GM21515 (cell line): ENCODE results near the gene HCAR2.
"Not testable (repeated sequence)": the region's sequence is repeated elsewhere in the genome, so short reads cannot be mapped to it uniquely, and the experiment has no call there.

Experiments
- ATAC-seq: cut with Tn5 transposase; IDR thresholded peaks from one replicate; pipeline ENCODE4 v1.9.1; 2021; ENCODE audit not compliant: unreplicated experiment

Gene HCAR2

DNA sequence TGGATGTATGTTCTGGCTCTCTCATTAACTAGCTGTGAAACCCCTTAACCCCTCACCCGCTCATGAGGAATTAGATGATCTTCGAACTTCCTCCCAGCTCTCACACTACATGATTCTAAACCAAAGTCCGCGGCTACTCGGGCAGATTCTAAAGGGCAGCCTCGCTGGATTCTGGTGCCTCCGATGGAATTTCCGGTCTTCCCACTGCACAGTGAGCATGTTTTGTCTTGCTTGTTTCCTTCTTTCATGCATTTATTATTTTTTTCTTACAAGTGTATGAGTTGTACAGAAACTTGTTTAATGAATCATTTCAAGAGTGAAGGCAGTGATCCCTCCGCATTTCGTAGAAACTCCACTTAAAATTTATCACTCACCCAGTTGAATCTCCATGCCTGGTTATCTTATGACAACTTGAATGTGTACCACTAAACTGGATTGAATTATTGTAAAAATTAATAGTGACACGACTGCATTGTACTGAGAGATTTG, 17.9 kb upstream of the HCAR2 start:
- ATAC-seq = no peak

DNA sequence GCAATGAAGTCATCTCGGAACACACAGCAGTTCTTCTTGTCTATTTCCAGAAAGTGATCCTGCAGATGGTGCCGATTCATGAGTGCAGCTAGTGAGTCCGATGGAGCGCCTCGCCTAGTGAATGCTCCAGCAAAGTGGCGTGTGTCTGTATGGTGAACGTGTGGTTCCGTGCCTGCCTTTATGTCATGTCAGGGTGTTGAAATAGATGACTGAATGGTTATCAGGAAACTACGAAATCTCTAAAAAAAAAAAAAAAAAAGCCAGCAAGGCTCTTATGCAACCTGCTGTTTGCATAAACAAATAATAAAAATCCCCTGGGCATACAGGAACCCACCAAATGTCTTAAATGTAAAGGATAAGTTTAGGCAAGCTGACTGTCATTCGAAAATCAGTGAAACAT, 13.5 kb upstream of the HCAR2 start, which contains the start of gene HCAR3:
Gene HCAR3 (minus strand): TSS at position 154 of the 400 bp plus-strand sequence. CDS start 74 bp downstream, at position 80.
- ATAC-seq = not testable (repeated sequence)

DNA sequence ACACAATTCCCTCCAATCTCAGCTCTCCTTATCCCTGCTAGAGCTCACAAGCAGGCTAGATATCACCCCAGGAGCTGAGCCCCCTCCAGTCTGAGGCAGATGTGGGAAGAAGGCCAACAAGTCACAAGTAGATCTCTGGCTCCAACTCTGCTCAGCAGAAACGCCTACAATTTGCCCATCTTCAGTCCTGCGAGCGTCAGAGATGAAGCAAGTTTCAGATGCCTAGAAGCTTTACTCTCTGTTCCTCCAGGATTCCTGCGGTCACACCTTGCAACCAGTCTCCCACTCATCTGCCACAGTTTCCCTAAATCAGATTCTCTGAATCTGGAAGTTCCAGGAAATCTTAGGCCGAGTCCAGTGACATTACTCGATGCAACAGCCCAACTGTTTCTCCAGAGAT, 12.1 kb upstream of the HCAR2 start:
- ATAC-seq = not testable (repeated sequence)

DNA sequence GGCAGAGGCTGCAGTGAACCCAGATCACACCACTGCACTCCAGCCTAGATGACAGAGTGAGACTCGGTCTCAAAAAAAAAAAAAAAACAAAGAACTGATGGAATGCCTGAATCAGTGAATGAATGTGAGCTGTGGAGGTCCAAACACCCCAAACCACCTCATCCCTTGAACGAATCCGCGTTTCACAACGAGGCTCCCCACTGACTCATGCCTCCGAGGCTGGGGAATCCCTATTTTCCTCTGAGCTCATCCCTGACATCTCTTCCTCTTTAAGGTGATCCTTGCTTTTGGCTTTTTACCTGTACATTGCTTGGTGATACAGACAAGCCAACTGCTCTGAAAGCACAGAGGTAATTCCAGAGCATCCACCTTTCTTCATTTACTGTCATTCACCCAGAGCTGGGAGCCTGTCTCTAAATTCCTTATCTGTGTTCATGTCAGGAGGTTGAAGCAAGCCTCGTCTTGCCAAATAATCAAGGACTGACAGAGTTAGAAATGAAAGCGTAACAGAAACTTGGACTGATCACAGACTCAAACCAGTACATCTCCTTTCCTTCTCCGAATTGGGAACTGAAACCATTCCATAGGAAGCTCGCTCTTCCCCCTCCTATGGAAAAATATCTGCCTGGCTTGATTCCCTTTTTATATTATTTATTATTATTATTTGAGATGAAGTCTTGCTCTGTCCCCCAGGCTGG, 10.5 kb upstream of the HCAR2 start:
- not testable (repeated sequence) for ATAC-seq

DNA sequence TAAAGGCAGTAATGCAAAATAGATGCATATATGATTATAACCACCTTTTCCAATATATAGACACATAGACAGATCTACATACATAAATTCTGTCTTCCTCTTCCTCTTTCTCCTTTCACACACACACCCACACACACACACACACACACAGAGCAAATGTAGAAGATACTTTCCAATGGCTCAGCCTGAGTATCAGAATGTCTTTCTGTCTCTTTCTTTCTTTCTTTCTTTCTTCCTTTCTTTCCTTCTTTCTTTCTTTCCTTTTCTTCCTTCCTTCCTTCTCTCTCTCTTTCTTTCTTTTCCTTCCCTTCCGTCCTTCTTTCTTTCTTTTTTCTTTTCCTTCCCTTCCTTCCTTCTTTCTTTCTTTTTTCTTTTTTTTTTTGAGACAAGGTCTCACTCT, 8.1 kb upstream of the HCAR2 start:
- ATAC-seq = not testable (repeated sequence)

DNA sequence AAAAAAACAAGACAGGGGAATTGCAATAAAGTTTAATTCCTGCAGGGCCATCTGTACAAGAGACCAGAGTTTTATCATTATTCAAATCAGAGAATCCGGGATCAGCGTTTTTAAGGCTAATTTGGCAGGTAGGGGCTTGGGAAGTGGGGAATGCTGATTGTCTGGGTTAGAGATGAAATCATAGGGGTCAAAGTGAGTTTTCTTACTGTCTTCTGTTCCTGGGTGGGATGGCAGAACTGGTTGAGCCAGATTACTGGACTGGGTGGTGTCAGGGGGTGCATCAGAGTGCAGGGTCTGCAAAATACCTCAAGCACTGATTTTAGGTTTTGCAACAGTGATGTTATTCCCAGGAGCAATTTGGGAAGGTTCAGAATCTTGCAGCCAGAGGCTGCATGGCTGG, 7.2 kb upstream of the HCAR2 start:
- not testable (repeated sequence) for ATAC-seq

DNA sequence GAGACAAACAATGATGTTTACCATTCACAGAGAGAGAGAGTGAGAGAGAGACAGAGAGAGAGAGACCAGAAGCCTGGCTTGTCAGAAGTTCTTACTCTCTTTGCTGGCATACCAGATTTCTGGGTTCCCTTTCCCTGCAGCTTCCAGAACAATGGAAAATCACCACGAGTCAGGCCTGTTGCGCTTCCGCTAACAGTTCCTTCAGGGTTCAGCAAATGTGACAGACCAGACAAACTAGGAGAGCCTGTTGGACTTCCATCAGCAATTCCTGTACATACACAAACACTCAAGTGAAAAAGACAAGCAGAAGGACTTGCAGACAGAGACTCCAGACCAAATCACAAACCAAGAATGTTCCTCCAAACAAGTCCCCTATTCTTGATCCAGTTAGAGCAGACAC, 6.1 kb upstream of the HCAR2 start:
- not testable (repeated sequence) for ATAC-seq

DNA sequence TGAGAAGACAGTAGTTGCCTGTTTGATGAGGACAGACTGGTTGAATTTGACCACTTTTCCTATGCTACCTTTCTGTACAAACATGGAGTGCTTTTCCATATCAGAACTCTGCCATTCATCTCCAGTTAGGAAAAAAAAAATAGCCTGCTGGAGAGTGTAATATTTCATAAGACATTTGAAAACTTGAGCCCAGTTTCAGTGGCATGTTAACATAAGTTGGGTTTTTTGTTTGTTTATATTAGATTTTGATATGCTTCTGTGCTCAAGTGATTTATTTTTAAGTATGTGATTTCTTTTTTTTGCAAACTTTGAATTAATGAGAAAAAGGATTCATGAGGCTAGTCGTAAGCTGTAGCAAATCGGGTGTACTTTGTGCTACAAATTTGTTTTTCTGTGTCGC, 684 bp upstream of the HCAR2 start:
- not testable (repeated sequence) for ATAC-seq

DNA sequence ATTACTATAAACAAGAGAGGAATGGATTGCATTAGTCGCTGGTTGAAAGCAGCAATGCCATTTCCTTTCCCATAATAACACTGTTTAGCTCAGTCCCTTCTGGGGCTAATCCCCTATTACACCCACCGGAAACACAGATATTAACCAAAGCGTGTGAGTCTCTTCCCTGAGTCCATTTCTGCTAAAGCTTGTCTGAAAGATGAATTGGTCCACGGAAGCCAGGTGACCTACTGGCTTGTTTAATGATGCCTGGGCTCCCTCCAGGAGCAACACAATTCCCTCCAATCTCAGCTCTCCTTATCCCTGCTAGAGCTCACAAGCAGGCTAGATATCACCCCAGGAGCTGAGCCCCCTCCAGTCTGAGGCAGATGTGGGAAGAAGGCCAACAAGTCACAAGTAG, 1.7 kb downstream of the HCAR2 start:
- not testable (repeated sequence) for ATAC-seq

DNA sequence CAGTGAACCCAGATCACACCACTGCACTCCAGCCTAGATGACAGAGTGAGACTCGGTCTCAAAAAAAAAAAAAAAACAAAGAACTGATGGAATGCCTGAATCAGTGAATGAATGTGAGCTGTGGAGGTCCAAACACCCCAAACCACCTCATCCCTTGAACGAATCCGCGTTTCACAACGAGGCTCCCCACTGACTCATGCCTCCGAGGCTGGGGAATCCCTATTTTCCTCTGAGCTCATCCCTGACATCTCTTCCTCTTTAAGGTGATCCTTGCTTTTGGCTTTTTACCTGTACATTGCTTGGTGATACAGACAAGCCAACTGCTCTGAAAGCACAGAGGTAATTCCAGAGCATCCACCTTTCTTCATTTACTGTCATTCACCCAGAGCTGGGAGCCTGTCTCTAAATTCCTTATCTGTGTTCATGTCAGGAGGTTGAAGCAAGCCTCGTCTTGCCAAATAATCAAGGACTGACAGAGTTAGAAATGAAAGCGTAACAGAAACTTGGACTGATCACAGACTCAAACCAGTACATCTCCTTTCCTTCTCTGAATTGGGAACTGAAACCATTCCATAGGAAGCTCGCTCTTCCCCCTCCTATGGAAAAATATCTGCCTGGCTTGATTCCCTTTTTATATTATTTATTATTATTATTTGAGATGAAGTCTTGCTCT, 3.0 kb downstream of the HCAR2 start:
- ATAC-seq = not testable (repeated sequence)

DNA sequence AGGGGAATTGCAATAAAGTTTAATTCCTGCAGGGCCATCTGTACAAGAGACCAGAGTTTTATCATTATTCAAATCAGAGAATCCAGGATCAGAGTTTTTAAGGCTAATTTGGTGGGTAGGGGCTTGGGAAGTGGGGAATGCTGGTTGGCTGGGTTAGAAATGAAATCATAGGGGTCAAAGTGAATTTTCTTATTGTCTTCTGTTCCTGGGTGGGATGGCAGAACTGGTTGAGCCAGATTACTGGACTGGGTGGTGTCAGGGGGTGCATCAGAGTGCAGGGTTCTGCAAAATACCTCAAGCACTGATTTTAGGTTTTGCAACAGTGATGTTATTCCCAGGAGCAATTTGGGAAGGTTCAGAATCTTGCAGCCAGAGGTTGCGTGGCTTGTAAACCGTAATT, 6.2 kb downstream of the HCAR2 start:
- ATAC-seq = not testable (repeated sequence)

DNA sequence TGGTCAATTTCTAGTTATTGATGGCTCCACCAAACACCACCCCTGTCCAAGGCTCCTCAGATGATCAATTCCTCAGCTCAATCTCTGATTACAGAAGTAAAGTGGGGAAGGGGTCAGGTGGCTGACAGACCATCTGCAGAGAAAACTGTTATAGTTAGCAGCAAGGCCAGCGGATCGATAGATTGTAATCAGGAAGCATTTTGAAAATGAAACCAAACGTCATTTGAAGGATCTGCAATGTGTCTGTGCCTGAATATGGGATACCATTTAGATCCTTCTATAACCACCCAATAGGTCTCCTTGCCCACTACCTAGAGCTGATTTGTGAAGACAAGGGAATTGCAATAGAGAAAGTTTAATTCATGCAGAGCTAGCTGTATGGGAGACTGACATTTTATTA, 11.6 kb downstream of the HCAR2 start:
- no peak for ATAC-seq

DNA sequence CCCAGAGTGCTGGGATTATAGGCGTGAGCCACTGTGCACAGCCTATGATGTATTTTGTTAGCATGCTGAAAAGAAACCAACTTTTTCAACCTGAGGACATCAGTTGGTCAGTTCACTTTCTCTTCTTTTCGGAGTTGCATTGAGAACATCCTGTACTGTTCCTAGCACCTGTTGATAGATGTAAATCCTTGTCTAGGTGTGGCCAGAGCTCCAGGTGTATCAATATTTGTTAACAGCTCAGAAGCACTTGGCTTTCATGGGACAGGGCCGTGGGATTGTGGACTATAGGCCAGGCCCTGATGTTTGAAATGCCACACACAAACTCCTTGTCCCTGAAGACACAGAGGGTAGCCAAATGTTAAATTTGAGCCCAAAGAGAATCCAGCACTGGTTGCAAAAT, 14.9 kb downstream of the HCAR2 start:
- ATAC-seq = no peak

DNA sequence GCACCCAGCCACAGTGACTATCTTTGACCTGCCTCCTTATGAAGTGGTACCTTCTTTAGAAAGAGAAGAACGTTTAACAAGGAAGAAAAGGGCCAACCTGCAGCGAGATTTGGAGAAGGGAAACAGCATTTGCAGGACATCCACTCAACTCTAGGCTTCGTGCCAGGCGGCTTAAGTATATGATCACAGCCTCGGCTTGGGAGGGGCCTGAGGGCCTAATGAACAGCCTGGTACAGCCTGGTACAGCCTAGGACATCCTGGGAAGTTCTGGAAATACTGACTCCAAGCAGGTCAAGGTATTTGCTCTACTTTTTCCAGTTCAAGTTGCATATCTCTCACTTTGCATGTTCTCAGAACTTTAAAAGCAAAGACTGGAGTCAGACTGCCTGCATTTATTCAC, 16.1 kb downstream of the HCAR2 start:
- no peak for ATAC-seq

DNA sequence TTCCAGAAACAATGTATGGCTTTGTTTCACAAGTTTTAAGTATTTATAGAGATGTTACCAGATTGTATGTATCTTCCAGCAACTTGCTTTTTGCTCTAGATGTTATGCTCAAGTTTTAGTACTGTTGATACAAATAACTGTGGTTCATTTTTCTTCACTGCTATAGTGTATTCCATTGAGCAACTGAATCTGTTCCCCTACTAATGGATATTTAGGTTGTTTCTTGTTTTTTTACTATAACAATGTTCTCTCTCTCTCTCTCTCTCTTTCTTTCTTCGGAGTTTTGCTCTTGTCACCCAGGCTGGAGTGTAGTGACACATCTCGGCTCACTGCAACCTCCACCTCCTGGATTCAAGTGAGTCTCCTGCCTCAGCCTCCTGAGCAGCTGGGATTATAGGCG, 16.6 kb downstream of the HCAR2 start:
- no peak for ATAC-seq

DNA sequence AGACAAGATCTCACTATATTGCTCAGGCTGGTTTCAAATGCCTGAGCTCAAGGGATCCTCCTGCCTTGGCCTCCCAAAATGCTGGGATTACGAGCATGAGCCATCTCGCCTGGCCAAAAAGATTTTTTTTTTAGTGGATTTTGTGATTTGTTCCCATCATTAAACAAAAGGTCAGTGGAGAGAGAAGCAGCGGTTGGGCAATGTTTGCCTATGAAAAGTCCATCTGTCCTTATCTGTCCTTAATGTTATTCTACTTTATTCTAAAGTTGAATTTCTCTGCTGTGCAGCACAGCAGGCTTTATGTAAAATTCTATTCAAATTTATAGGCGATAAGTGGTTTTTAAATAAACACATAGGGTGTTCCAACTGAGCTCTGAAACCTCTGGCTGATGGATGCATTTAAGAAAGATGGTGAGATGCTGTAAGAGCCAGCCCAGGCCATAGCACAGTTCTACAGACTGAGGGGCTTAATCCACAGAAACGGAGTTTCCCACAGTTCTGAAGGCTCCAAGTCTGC, 18.8 kb downstream of the HCAR2 start:
- no peak for ATAC-seq

DNA sequence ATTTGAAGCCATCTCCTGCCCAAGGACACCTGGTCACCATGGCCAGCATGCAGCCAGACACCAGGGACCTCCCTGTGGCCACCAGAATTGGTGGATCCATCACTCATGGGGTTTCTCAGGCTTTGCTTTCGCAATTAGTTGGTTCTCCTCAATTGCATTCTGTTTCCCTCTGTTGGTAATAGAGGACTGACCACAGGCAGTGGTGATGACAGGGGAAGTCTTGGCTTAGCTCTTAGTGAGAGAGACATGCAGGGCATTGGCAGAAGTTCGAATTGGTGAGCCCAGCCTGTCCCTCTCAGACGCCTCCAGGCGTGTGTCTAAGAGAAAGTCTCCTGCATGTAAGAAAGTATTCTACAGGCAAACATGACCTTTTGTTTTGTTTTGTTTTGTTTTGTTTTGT, 21.3 kb downstream of the HCAR2 start:
- no peak for ATAC-seq

DNA sequence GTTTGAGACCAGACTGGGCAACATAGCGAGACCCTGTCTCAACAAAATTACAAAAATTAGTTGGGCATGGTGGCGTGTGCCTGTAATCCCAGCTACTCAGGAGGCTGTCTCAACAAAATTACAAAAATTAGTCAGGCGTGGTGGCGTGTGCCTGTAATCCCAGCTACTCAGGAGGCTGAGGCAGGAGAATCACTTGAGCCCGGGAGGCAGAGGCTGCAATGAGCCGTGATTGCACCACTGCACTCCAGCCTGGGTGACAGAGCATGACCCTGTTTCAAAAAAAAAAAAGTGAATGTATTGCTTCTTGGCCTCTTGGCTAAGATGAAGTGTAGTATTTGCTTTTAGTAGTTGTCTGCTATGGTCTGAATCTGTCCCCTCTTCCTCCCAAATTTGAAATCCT, 22.2 kb downstream of the HCAR2 start:
- ATAC-seq = not testable (repeated sequence)

DNA sequence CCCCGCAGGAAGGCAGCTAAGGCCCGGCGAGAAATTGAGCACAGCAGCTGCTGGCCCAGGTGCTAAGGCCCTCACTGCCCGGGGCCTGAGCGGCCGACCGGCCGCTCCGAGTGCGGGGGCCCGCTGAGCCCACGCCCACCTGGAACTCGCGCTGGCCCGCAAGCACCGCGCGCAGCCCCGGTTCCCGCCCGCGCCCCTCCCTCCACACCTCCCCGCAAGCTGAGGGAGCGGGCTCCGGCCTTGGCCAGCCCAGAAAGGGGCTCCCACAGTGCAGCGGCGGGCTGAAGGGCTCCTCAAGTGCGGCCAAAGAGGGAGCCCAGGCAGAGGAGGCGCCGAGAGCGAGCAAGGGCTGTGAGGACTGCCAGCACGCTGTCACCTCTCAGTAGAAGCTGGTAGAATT, 26.4 kb downstream of the HCAR2 start:
- not testable (repeated sequence) for ATAC-seq

DNA sequence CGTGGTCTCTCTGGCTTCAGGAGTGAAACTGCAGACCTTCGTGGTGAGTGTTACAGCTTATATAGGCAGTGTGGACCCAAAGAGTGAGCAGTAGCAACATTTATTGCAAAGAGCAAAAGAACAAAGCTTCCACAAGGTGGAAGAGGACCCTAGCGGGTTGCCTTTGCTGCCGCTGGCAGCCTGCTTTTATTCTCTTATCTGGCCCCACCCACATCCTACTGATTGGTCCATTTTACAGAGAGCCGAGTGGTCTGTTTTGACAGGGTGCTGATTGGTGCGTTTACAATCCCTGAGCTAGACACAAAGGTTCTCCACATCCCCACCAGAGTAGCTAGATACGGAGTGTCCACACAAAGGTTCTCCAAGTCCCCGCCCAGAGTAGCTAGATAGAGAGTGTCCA, 27.1 kb downstream of the HCAR2 start:
- ATAC-seq = not testable (repeated sequence)

DNA sequence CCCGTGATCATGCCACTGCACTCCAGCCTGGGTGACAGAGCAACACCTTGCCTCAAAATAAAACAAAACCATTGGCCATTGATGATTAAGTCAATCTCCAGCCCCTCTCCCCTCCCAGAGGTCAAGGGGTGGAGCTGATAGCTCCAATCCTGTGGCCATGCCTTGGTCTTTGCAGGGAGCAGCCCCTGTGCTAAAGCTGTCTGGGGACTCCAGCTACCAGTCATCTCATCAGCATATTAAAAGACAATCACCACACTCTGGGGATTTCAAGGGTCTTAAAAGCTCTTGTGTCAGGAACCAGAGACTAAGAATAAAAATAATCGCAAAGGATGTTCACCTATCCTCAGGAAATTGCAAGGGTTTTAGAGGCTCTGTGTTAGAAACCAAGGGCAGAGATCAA, 30.6 kb downstream of the HCAR2 start:
- no peak for ATAC-seq

DNA sequence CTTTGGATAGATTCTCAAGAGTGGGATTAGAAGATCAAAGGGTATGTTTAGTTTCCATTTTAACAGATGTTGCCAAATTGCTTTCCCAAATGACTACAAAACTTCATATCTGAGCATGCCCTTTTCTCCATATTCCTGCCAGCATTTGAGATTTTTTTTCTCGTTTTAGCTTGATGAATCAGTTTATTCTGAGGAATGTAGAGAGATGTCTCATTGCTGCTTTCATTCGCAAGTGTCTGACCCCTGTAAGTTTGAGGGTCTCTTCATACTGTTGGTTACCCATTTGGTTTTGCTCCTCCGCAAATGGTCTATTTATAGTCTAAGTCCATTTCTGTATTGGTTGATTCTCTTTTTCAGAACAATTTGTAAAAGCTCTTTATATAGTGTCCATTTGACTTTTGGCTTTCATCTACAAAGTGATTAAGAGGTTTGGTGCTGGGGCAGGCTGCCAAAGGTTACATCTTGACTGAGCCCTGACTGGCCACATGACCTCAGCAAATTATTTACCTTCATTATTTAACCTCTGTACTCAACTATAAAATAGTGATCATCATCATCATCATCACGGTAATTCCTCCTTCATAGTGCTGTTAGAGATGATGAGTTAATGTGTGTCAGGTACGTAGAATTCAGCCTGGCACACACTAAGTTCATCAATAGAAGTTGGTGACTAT, 33.6 kb downstream of the HCAR2 start:
- ATAC-seq = no peak
